HepG2 (cell line): ENCODE results near the gene GALNT5. TPM values are rescaled to one million over a fixed set of nuclear protein-coding genes. Genes with fewer than 3 reads are reported as not detected.

Experiments
- ATAC-seq: fragments of 200-7000 bp; cut with Tn5 transposase; 3 replicates; pipeline ENCODE4 v1.9.1; 2020; ENCODE audit warnings: mild to moderate bottlenecking, moderate library complexity
- BruUV-seq: library from RNA; stranded (reverse); fragments of 400-500 nt; replicated peaks from 2 replicates; lab custom pipeline; 2021; lab: Mats Ljungman, UMichigan
- CTCF ChIA-PET: fragments of 300-600 bp; formaldehyde crosslinking; extraction: SDS; loops from one replicate; lab custom pipeline; 2021; ENCODE audit warnings: low total read pairs, inconsistent platforms, low intra/inter-chr PET ratio; lab: Yijun Ruan, JAX
- POLR2A ChIA-PET: fragments of 350-600 bp; sonication (Branson Sonifier 250); formaldehyde crosslinking; loops from one replicate; lab custom pipeline; 2020; ENCODE audit warnings: antibody characterized with exemption, inconsistent platforms; lab: Yijun Ruan, JAX
- DNase-seq: peaks from one replicate; pipeline ENCODE4 v3.0.0-alpha.2; 2015; ENCODE audit warnings: low spot score
- FAIRE-seq: peaks from 3 replicates; lab custom pipeline; 2011; peaks lifted over from hg19 to GRCh38; lab: Jason Lieb, UNC
- H2AFZ ChIP-seq: one replicate; pipeline ENCODE4 v1.6.1; 2011; ENCODE audit warnings: low read length, inconsistent platforms
- H3K27ac ChIP-seq: fragments of 300-600 bp; 3 replicates; pipeline ENCODE4 v1.8.0; 2011; ENCODE audit warnings: mixed run types, mild to moderate bottlenecking, mixed read lengths, low read length, inconsistent platforms; ENCODE audit not compliant: insufficient read depth; ENCODE audit errors: extremely low read length
- H3K27me3 ChIP-seq, 2 experiments: fragments of 200-600 bp in 1 of 2; 2 replicates in 1 of 2; 3 replicates in 1 of 2; pipeline versions ENCODE4 v1.6.0 to v1.8.0; 2011; ENCODE audit warnings: low read length in 2 of 2, mild to moderate bottlenecking in 2 of 2, moderate library complexity in 2 of 2, inconsistent platforms in 1 of 2; ENCODE audit not compliant: insufficient read depth in 2 of 2, control insufficient read depth in 1 of 2
- H3K36me3 ChIP-seq, 2 experiments: fragments of 200-600 bp in 1 of 2; replicated peaks in 1 of 2; 2 replicates in 1 of 2; 3 replicates in 1 of 2; pipeline versions ENCODE4 v1.5.1 to v1.8.0; 2011; ENCODE audit warnings: low read length in 2 of 2, inconsistent platforms in 1 of 2; ENCODE audit not compliant: insufficient read depth in 2 of 2, control insufficient read depth in 1 of 2
- H3K4me1 ChIP-seq: 2 replicates; pipeline ENCODE4 v1.5.1; 2012; ENCODE audit warnings: low read length, inconsistent platforms; ENCODE audit not compliant: insufficient read depth
- H3K4me2 ChIP-seq: 2 replicates; pipeline ENCODE4 v1.6.0; 2011; ENCODE audit warnings: low read depth, low read length, inconsistent platforms
- H3K4me3 ChIP-seq, 3 experiments: fragments of 200-600 bp in 1 of 3; sonication (generic), shearing (Covaris generic) in 1 of 3; replicated peaks in 1 of 3; 2 replicates each; pipeline ENCODE4 v1.5.1; 2011 to 2016; ENCODE audit warnings: low read length in 3 of 3, inconsistent platforms in 2 of 3, low read depth in 2 of 3, mild to moderate bottlenecking in 2 of 3, control low read depth in 1 of 3, mixed read lengths in 1 of 3; ENCODE audit not compliant: insufficient read depth in 1 of 3
- H3K79me2 ChIP-seq: one replicate; pipeline ENCODE4 v1.6.1; 2011; ENCODE audit warnings: low read length, inconsistent platforms; ENCODE audit not compliant: insufficient read depth
- H3K9ac ChIP-seq: 2 replicates; pipeline ENCODE4 v1.6.0; 2011; ENCODE audit warnings: mild to moderate bottlenecking, low read depth, low read length, inconsistent platforms; ENCODE audit not compliant: insufficient read depth
- H3K9me3 ChIP-seq: 2 replicates; pipeline ENCODE4 v1.5.1; 2012; ENCODE audit warnings: mild to moderate bottlenecking, low read length
- H4K20me1 ChIP-seq: 2 replicates; pipeline ENCODE4 v1.6.0; 2011; ENCODE audit warnings: inconsistent platforms, mild to moderate bottlenecking, low read length, moderate library complexity; ENCODE audit not compliant: insufficient read depth
- CC2D1A ChIP-seq: sonication (generic); formaldehyde crosslinking; IDR thresholded peaks from 2 replicates; pipeline ENCODE4 v1.8.1; 2023; ENCODE audit warnings: mild to moderate bottlenecking, missing genetic modification reagents
- ISX ChIP-seq: sonication (generic); formaldehyde crosslinking; conservative IDR thresholded peaks from 2 replicates; pipeline ENCODE4 v1.5.0; 2020; ENCODE audit warnings: missing genetic modification reagents
- KDM6A ChIP-seq: IDR thresholded peaks from 2 replicates; pipeline ENCODE4 v1.6.1; 2016; ENCODE audit warnings: low read depth
- MTF1 ChIP-seq: sonication (generic); formaldehyde crosslinking; IDR thresholded peaks from 2 replicates; pipeline ENCODE4 v1.5.0; 2020; ENCODE audit warnings: missing genetic modification reagents
- RORA ChIP-seq: sonication (generic); formaldehyde crosslinking; IDR thresholded peaks from 2 replicates; pipeline ENCODE4 v1.5.0; 2020; ENCODE audit warnings: mild to moderate bottlenecking, missing genetic modification reagents, moderate library complexity
- SNAPC2 ChIP-seq: sonication (generic); formaldehyde crosslinking; IDR thresholded peaks from 2 replicates; pipeline ENCODE4 v1.8.1; 2022; ENCODE audit warnings: mild to moderate bottlenecking, missing genetic modification reagents
- TARDBP ChIP-seq: sonication (generic); formaldehyde crosslinking; IDR thresholded peaks from 2 replicates; pipeline ENCODE4 v1.8.0; 2022; ENCODE audit warnings: mild to moderate bottlenecking, missing genetic modification reagents
- ZBTB25 ChIP-seq: IDR thresholded peaks from 2 replicates; pipeline ENCODE4 v1.6.1; 2018; ENCODE audit warnings: missing genetic modification reagents
- ZNF264 ChIP-seq: sonication (generic); formaldehyde crosslinking; IDR thresholded peaks from 2 replicates; pipeline ENCODE4 v1.4.0; 2020; ENCODE audit warnings: missing genetic modification reagents
- ZNF3 ChIP-seq: IDR thresholded peaks from 2 replicates; pipeline ENCODE4 v1.7.0; 2017; ENCODE audit warnings: inconsistent platforms
- ZNF333 ChIP-seq: sonication (generic); formaldehyde crosslinking; IDR thresholded peaks from 2 replicates; pipeline ENCODE4 v1.4.0; 2020; ENCODE audit warnings: mild to moderate bottlenecking, missing genetic modification reagents, borderline replicate concordance
- ZNF720 ChIP-seq: sonication (generic); formaldehyde crosslinking; IDR thresholded peaks from 2 replicates; pipeline ENCODE4 v1.4.0; 2020; ENCODE audit warnings: missing genetic modification reagents
- in situ Hi-C: cut with HindIII; loops from 2 replicates; pipeline ENCODE4 v1.10.0; 2017; ENCODE audit warnings: low pct_unique_long_range_greater_than_20kb; ENCODE audit not compliant: extremely low pct_ligation_motif_present
- intact Hi-C: fragments of 100-400 bp; cut with micrococcal nuclease; formaldehyde crosslinking; loops from one replicate; pipeline ENCODE4 v1.10.0; 2022; ENCODE audit not compliant: unreplicated experiment
- polyA plus RNA-seq, 8 experiments: library from polyadenylated mRNA; depleted of rRNA in 3 of 8; stranded (reverse) in 7 of 8; unstranded in 1 of 8; fragments of >200 nt; fragmentation: Illumina TruSeq in 4 of 8; extraction: Trizol in 4 of 8; gene quantifications; 2 replicates each; pipeline versions ENCODE4 v1.2.1 to v1.2.3, GENCODE V29; 2011 to 2016; ENCODE audit warnings: low read depth in 4 of 8, missing spikeins in 1 of 8, mixed read lengths in 1 of 8; ENCODE audit not compliant: insufficient read depth in 1 of 8
- total RNA-seq, 5 experiments: library from RNA; depleted of rRNA; stranded (reverse); fragments of >200 nt; fragmentation: Illumina TruSeq; extraction: Trizol; gene quantifications; 2 replicates each; pipeline ENCODE4 v1.2.3, GENCODE V29; 2016; ENCODE audit warnings: low read depth in 1 of 5

GALNT5 gene
- total and polyA plus RNA-seq, 2 of the 13 experiments (the other 11 are each of a cell fraction or from before 2014, with no cell fraction given), result not detected

GRCh38 chr2:157228946-157229345, 28.6 kb upstream of the GALNT5 start:
- TF ChIP-seq KDM6A (CRISPR knock-in tag) (no peak), ZNF3 (CRISPR knock-in tag) (no peak), ZNF264 (CRISPR knock-in tag) (no peak), MTF1 (no peak), ZNF333 (CRISPR knock-in tag) (no peak), ISX (CRISPR knock-in tag) (no peak), CC2D1A (CRISPR knock-in tag) (no peak), ZBTB25 (no peak), SNAPC2 (no peak), ZNF720 (CRISPR knock-in tag) (no peak), TARDBP (CRISPR knock-in tag) (no peak), RORA (CRISPR knock-in tag) (no peak)
- H3K79me2 ChIP-seq, result no peaks in the 10 kb centered on the region
- no TSS peak for BruUV-seq

More at GRCh38 chr2:157228946-157229345, 28.6 kb upstream of the GALNT5 start:
- ChIA-PET POLR2A (no interaction called here), CTCF (no interaction called here)
- no peaks in the 10 kb centered on the region for H3K27me3 ChIP-seq
- DNase-seq (no peak), ATAC-seq (no peak), FAIRE-seq (no peak)
- H3K4me3 ChIP-seq, result no peak overlapping the region
- H4K20me1 ChIP-seq, result no peaks in the 10 kb centered on the region
- no peak overlapping the region for H3K4me2 ChIP-seq
- no peak overlapping the region for H2AFZ ChIP-seq
- H3K4me1 ChIP-seq, result no peaks in the 10 kb centered on the region
- in situ Hi-C loops (no loop called here), intact Hi-C loops (no loop called here)
- H3K27ac ChIP-seq, result no peak overlapping the region
- H3K9ac ChIP-seq, result no peak overlapping the region
- 0 out of 2 replicates have a peak, but pooled peaks cover under 1% of the 10 kb centered on the region for H3K9me3 ChIP-seq
- no peaks in the 10 kb centered on the region for H3K36me3 ChIP-seq
